ENCODE measurements around the gene OBSCN.
"Not testable (repeated sequence)": the region's sequence is repeated elsewhere in the genome, so short reads cannot be mapped to it uniquely, and the experiment has no call there.

OBSCN gene

DNA sequence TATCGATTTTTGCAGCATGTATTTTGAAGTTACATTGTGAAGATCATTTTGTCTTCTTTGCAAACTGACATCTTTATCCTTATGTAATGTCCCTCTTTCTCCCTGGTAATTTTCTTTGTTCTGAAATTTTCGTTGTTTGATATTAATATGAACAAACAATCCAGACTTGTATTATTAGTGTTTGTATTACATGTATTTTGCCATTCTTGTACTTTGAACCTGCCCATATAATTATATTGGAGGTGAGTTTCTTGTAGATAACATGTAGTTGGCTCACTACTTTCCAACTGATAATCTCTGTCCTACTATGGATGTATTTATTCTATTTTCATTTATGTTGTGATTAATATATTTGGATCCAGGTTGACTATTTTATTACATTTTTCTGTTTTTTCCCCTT is 27.1 kb downstream of the OBSCN start:
- no peak for DNase-seq

DNA sequence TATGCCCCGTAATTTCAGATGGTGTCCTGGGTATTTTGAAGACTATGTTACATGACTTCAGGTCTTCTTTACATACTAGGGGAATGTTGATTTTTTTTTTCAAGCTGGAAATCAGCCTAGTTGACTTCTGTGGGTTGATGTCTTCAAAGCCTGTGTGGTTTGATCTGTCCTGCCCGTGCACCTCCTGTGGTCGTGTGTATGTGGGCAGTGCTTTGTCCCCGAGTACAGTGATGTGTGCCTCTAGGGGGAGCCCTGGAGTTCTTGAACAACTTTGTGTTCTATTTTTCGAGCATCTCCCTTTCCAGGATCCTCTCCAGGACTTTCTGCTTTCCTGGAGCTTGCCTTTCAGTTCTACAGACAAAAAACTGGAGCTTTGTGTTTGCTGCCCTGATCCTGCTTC is 28.9 kb downstream of the OBSCN start:
- no peak for DNase-seq

DNA sequence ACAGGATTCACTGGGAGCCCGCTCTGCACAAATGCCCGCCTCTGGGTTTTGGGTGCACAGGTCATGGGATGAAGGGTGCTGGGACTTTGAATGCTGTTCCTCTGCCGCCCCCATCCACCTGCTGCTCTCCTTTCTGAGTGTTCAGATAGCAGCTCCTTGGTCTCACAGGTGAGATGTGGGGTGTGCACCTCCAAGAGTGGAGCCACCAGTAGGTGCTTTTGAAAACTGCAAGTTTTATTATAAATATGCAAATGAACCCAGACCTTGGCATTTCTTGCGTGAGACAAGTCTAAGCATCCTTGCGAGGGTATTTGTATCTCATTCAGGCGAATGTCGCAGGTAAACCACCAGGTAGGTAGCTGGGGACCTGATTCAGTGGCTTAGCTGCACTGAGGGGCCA is 30.2 kb downstream of the OBSCN start:
- no peak for DNase-seq

DNA sequence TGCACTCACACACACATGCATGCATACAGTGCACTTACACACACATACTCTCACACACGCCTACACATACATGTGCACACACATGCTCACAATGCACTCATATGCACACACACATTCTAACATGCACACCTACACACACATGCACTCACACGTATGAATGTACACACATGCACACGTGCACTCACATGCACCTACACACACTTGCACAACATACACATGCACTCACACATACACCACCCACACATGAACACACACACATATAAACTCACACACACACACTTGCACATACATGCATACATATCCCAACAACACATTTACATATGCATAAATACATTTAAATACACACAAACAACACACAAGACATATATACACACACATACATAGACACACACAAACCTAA is 30.6 kb downstream of the OBSCN start:
- no peak for DNase-seq

DNA sequence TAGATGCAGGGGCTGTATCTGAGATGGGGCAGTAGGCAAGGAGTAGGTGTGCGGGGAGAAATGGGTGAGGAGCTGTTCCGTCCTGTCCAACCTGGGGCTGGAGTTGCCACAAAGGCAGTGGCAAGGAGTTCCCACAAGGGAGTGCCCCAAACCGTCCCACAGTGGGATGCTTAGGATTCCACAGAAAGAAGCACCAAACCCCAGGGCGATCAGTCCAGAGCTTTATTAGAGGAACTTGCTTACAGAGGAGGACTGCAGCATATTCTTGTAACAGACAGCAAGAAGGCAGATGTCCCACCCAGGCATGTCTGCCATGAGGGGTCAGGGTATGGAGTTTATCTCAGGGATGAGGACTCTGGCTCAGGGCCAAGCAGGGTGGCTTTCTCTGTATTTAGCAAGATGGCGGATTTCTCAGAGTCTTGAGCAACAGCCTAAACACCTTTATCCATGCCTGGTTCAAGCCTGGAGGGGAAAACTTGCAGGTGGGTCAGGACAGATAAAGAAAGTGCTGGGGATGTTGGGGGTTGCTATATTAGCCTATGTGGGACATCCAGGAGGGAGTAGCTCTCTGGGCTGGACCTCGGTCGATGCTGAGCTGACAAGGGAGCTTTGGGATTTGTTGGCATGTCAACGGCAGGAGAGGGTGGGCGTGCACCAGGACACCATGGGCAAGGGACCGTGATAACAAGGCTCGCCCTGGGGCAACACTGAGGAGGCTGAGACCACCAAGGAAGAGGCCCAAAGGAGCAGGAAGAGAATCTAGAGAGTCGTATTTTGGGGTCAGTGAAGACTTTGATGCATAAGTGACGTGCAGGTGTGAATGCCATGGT is 32.8 kb downstream of the OBSCN start:
- no peak for DNase-seq

DNA sequence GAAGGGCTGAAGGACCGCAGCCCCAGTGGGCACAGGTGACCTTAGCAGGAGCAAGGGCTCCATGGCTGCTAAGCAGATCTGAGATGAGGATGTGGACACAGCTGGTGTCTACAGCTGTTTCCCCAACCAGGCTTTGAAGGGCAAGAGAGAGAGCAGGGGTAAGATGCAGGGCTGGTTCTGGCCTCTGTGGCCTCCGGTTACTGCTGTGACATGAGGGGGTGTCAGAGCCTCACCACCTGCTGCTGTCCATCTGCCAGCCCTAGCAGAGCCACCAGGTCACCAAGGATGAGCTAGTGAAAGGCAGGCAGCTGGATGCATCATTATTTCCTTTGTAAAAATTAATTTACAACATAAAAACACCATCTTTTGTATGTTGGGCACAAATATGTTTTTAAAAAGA is 33.4 kb downstream of the OBSCN start:
- no peak for DNase-seq

DNA sequence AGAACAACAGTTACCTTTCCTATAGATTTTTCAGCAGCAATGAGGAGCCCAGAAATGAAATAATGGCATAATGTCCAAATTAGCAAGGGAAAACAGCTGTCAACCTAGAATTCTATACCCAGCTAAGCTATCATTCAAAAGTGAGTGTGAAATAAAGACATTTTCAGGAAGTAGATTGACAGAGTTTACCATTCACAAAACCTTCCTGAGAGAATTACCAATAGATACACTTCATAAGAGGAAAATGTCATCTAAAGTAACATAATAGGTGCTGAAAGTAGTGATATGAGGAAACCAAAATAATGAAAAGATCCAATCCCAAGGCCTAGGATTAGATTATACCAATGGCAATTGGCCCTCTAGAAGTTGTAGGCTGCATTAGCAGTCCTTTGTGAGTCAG is 34.6 kb downstream of the OBSCN start:
- DNase-seq = no peak

DNA sequence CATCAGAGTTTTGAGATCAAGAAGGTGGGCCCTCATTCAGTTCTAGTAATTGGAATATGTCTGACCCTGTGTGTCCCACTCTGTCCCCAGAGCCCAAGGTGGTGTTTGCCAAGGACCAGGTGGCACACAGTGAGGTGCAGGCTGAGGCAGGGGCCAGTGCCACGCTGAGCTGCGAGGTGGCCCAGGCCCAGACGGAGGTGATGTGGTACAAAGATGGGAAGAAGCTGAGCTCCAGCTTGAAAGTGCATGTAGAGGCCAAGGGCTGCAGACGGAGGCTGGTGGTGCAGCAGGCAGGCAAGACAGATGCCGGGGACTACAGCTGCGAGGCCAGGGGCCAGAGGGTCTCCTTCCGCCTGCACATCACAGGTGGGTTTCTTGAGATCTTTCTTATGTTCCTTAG is 35.2 kb downstream of the OBSCN start:
- no peak for DNase-seq

DNA sequence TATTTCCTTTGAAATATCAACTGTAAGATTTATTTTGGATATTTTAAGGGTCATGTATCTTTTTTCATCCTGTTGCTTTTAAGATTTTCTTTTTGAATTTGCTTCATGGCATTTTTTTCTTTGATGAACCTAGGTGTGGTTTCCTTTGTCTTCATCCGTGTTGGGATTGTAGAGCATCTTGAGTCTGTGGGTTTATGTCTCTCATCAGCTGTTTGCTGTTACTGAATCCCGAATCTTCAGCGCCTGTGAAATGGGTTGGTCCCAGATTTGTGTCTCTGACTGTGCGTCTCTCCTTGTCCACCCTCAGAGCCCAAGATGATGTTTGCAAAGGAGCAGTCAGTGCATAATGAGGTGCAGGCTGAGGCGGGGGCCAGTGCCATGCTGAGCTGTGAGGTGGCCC is 36.1 kb downstream of the OBSCN start:
- not testable (repeated sequence) for DNase-seq

DNA sequence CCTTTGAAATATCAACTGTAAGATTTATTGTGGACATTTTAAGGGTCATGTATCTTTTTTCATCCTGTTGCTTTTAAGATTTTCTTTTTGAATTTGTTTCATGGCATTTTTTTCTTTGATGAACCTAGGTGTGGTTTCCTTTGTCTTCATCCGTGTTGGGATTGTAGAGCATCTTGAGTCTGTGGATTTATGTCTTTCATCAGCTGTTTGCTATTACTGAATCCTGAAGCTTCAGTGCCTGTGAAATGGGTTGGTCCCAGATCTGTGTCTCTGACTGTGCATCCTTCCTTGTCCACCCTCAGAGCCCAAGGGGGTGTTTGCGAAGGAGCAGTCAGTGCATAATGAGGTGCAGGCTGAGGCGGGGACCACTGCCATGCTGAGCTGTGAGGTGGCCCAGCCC is 37.3 kb downstream of the OBSCN start:
- DNase-seq = no peak

DNA sequence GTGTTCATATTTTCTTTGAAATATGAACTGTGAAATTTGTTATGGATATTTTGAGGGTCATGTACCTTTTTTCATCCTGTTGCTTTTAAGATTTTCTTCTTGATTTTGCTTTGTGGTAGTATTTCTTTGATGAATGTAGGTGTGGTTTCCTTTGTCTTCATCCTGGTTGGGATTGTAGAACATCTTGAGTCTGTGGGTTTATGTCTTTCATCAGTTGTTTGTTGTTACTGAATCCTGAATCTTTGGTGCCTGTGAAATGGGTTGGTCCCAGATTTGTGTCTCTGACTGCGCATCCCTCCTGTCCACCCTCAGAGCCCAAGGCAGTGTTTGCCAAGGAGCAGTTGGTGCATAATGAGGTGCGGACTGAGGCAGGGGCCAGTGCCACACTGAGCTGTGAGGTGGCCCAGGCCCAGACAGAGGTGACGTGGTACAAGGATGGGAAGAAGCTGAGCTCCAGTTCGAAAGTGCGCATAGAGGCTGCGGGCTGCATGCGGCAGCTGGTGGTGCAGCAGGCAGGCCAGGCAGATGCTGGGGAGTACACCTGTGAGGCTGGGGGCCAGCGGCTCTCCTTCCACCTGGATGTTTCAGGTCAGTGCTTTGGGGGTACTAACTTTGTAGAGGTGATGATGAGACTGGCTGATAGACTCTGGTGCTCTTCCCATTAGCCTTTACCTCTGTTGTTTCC is 38.5 kb downstream of the OBSCN start:
- no peak for DNase-seq

DNA sequence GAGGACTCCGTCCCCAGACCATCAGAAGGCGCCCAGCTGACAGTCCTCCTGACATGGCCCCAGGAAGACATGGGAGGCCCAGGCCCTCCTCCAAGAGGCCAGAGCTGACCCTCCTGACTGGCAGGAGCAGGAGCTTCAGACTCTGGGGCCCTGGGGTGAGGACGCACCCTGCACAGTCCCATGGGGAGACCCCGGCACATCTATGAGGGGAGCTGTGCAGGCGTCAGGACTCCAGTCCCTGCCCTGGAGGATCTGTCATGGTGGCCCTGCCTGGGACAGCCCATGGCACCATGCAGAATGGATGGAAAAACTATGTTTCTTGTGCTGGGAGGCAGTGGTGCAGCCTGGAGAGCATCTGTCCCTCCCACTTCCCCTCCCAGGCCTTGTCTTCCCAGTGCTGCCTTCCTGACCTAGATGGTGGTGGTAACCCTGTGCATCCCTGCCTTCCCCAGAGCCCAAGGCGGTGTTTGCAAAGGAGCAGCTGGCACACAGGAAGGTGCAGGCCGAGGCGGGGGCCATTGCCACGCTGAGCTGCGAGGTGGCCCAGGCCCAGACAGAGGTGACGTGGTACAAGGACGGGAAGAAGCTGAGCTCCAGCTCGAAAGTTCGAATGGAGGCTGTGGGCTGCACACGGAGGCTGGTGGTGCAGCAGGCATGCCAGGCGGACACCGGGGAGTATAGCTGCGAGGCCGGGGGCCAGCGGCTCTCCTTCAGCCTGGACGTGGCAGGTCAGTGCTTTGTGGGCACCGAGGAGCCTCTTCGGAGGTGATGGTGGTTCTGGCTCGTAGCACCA is 41.9 kb downstream of the OBSCN start:
- no peak for DNase-seq

DNA sequence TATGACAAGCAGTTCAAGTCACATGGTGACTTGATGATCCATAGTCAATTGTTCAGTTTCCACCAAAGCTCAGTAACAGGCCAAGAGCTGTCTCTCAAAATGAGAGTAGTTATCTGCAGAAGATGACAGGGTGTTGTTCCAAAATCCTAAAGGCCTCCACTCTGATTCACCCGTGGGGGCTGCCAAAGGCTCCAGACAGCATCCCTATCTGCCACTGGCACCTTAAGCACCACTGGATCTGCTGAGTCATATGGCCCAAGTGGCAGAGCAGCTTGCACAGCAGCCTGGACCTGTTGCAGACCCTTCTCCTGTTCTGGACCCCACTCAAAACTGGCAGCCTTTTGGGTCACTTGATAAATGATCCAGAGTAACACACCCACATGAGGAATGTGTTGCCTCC is 44.6 kb downstream of the OBSCN start:
- DNase-seq = not testable (repeated sequence)

DNA sequence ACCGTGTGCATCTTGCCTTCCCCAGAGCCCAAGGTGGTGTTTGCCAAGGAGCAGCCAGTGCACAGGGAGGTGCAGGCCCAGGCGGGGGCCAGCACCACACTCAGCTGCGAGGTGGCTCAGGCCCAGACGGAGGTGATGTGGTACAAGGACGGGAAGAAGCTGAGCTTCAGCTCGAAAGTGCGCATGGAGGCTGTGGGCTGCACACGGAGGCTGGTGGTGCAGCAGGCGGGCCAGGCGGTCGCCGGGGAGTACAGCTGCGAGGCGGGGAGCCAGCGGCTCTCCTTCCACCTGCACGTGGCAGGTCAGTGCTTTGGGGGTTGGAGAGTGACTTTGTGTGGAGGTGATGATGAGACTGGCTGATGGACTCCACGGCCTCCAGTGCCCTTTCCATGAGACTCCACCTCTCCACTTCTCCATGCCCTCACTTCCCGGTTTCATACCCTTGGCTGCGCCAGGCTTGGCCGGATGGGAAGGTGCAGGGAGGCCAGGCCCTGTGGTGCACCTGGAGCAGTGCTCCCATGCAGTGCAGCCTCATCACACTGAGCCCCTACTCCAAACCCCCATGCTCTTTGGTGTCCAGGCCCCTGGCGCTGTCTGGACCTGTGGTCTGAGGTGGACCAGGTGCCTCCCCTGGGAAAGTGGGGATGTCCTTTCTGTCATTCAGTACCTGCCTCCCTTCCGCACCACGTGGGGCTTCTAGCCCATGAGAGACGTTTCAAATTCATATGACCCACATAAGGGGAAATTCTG is 49.0 kb downstream of the OBSCN start:
- DNase-seq = no peak

DNA sequence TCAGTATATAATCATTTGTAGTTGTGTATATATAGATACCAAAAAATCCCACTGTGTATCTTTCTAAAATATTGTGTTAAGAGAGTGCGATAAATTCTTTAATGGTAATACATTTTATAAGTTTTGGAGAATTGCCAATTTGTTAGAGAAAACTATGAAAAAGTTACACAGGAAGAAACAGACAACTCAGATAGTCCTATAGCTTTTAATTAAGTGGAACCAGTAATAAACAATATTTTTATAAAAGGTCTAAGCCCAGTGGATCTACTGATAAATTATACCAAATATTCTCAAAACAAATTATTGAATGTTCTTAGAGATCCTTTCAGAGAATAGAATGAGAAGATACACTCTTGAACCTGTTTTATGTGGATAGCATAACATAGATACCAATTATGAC is 50.6 kb downstream of the OBSCN start:
- no peak for DNase-seq

DNA sequence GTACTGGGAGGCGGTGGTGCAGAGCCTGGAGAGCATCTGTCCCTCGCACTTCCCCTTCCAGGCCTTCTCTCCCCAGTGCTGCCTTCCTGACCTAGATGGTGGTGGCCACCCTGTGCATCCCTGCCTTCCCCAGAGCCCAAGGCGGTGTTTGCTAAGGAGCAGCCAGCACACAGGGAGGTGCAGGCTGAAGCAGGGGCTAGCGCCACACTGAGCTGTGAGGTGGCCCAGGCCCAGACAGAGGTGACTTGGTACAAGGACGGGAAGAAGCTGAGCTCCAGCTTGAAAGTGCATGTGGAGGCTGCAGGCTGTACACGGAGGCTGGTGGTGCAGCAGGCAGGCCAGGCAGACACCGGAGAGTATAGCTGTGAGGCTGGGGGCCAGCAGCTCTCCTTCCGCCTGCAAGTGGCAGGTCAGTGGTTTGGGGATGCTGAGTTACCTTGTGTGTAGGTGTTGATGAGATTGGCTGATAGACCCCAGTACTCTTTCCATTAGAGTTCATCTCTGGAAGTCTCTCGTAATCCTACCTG is 51.6 kb downstream of the OBSCN start:
- no peak for DNase-seq

DNA sequence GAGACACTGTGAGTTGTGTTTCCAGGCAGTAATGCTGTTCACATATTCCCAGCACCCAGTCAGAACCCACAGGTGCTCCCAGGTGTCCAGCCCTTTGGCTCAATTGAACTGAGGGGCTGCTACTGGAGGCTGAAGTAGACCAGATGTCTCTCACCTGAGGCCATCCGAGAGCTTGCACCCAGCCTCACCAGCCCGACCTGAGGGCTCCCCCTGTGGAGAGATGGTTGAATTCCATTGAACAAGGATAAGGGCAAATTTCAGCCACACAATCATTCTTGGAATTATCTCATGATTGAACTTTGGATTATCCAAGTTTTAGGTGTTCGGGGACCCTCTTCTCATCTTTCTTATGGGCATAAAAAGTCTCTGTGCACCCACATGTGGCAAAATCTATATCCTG is 52.1 kb downstream of the OBSCN start:
- no peak for DNase-seq

DNA sequence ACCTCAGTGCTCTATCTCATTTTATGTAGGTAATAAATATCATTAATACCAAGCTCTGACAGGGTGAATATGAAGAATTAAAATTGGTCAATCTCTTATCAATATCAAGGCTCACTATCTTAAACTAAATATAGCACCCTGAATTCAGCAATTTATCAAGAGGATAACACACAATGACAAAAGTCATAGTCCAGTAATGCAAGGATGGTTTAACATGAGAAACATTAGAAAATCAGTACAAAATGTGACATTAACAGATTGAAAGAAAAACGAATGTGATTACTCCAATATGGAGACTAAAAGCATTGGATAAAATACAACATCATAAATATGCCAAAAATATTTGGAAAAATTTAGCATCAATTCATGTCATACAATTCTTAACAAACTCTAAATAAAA is 53.9 kb downstream of the OBSCN start:
- no peak for DNase-seq

DNA sequence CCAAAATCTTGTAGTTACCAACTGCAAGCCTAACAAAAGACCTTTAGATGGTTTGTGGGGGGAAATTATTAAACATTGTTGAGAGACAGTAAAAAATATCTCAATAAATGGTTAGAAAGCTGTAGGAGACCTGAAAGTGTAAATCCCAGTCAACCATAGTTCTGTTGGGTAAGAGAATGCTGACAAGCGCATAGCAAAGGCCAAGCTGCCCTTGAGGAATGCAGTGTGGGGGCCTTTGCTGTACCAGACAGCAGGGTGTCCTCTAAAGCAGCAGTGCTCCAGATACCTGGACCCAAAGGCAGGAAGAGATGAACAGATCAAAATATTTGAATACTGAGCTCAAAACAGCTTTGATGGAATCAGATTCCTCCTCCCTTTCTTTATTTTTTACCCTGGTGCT is 54.6 kb downstream of the OBSCN start:
- no peak for DNase-seq

DNA sequence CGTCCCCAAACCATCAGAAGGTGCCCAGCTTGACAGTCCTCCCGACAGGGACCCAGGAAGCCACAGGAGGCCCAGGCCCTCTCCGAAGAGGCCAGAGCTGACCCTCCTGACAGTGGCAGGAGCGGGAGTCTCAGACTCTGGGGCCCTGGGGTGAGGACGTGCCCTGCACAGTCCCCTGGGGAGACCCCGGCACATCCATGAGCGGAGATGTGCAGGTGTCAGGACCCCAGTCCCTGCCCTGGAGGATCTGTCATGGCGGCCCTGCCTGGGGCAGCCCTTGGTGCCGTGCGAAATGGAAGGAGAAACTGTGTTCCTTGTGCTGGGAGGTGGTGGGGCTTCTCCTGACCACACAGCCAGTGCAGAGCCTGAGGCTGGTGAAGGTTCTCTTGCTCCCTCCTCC is 55.8 kb downstream of the OBSCN start:
- no peak for DNase-seq

DNA sequence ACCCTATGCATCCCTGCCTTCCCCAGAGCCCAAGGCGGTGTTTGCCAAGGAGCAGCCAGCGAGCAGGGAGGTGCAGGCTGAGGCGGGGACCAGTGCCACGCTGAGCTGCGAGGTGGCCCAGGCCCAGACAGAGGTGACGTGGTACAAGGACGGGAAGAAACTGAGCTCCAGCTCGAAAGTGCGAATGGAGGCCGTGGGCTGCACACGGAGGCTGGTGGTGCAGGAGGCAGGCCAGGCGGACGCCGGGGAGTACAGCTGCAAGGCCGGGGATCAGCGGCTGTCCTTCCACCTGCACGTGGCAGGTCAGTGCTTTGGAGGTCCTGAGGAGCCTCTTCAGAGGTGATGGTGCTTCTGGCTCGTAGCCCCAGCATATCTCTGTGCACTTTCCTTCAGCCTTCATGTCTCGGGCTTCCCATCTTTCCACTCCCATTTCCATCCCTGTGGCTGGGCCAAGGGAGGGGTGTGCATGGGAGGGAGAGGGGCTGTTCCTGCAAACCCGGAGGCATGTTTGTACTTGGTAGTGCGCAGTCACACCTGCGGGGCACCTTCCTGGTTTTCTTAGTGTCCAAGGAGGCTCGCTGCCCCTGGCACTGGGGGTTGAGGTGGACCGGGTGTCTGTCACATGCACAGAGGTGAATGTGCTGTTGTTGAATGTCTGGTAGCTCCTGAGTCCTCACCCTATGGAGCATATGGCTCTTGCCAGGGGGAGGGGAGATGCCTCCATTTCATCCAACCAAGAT is 56.4 kb downstream of the OBSCN start:
- no peak for DNase-seq

DNA sequence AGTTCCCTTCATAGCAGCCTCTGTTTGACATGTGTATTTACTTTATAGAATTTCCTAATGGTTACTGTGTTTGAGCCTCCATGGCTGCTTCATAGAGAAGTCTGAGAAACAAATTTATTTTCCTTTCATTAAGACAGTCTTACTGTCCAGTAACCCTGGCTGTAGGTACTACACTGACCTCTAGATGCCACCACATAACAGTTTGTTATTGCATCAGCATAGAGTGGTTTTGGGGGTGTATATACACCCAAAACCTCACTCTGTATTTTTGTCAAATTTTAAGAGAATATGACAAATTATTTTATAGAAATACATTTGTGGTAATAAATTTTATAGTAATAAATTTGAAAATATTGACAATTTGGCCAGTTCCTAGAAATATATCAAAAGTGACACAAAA is 57.3 kb downstream of the OBSCN start:
- DNase-seq = no peak

All from retina (tissue), 1 donor.